CD4-positive, alpha-beta memory T cell (primary cell): ENCODE results near the gene PRSS57. TPM values are rescaled to one million over a fixed set of nuclear protein-coding genes. Genes with fewer than 3 reads are reported as not detected.
"Not testable (repeated sequence)": the region's sequence is repeated elsewhere in the genome, so short reads cannot be mapped to it uniquely, and the experiment has no call there.

Experiments
- CTCF ChIA-PET: fragments of 350-600 bp; sonication (Branson Sonifier 250); formaldehyde crosslinking; loops from one replicate; lab custom pipeline; 2021; ENCODE audit warnings: inconsistent platforms; ENCODE audit not compliant: partially characterized antibody; lab: Charles Lee
- POLR2A ChIA-PET: fragments of 350-600 bp; sonication (Branson Sonifier 250); formaldehyde crosslinking; loops from one replicate; lab custom pipeline; 2021; ENCODE audit not compliant: partially characterized antibody; lab: Charles Lee
- DNase-seq, 5 donors: peaks; one replicate each; pipeline versions ENCODE4 v3.0.0 to v3.0.0-alpha.2; 2020 to 2022; ENCODE audit warnings: mixed read lengths in 1 of 5
- H3K27ac ChIP-seq: one replicate; pipeline ENCODE4 v1.7.0; 2013; ENCODE audit warnings: low read depth, low read length
- H3K27me3 ChIP-seq: 2 replicates; pipeline ENCODE4 v1.7.0; 2013; ENCODE audit warnings: mild to moderate bottlenecking, low read length, moderate library complexity; ENCODE audit not compliant: insufficient read depth
- H3K36me3 ChIP-seq: 2 replicates; pipeline ENCODE4 v1.7.0; 2013; ENCODE audit warnings: mild to moderate bottlenecking, low read length, moderate library complexity; ENCODE audit not compliant: insufficient read depth
- H3K4me1 ChIP-seq: 2 replicates; pipeline ENCODE4 v1.7.0; 2013; ENCODE audit warnings: mild to moderate bottlenecking, low read length, moderate library complexity; ENCODE audit not compliant: insufficient read depth
- H3K4me3 ChIP-seq, 2 donors: one replicate each; pipeline ENCODE4 v1.7.0; 2013; ENCODE audit warnings: low read length in 2 of 2, mild to moderate bottlenecking in 1 of 2
- H3K9me3 ChIP-seq, 2 donors: one replicate each; pipeline ENCODE4 v1.7.0; 2013; ENCODE audit warnings: low read length in 2 of 2, control low read depth in 1 of 2; ENCODE audit not compliant: control insufficient read depth in 1 of 2
- H3K27ac Mint-ChIP-seq, 7 donors: one replicate each; pipeline ENCODE4 v1.8.0; 2020 to 2021; ENCODE audit warnings: mixed read lengths in 7 of 7, mild to moderate bottlenecking in 6 of 7, inconsistent platforms in 3 of 7, moderate library complexity in 3 of 7
- H3K27me3 Mint-ChIP-seq, 2 donors: one replicate each; pipeline ENCODE4 v1.8.0; 2020 to 2021; ENCODE audit warnings: mixed read lengths in 2 of 2
- H3K36me3 Mint-ChIP-seq, 2 donors: one replicate each; pipeline ENCODE4 v1.8.0; 2020 to 2021; ENCODE audit warnings: mixed read lengths in 2 of 2, inconsistent platforms in 1 of 2, mild to moderate bottlenecking in 1 of 2
- H3K4me1 Mint-ChIP-seq, 4 donors: one replicate each; pipeline ENCODE4 v1.8.0; 2020 to 2021; ENCODE audit warnings: mixed read lengths in 4 of 4, mild to moderate bottlenecking in 1 of 4
- H3K4me3 Mint-ChIP-seq, 8 donors: one replicate each; pipeline ENCODE4 v1.8.0; 2020 to 2021; ENCODE audit warnings: mixed read lengths in 8 of 8, mild to moderate bottlenecking in 7 of 8, moderate library complexity in 6 of 8, inconsistent platforms in 3 of 8
- H3K9me3 Mint-ChIP-seq, 8 donors: one replicate each; pipeline ENCODE4 v1.8.0; 2020 to 2021; ENCODE audit warnings: mixed read lengths in 8 of 8, mild to moderate bottlenecking in 5 of 8, inconsistent platforms in 3 of 8, moderate library complexity in 1 of 8
- intact Hi-C: fragments of 100-400 bp; cut with micrococcal nuclease; formaldehyde crosslinking; loops from one replicate; pipeline ENCODE4 v1.15.1; 2023
- polyA plus RNA-seq, 2 donors: library from polyadenylated mRNA; unstranded; fragments of 300-500 nt; fragmentation: Illumina TruSeq; gene quantifications; one replicate each; pipeline ENCODE4 v1.2.3, GENCODE V29; 2021
- total RNA-seq, 2 experiments: library from RNA; stranded (reverse); gene quantifications; one replicate each; pipeline ENCODE4 v1.2.3, GENCODE V29; 2021

The PRSS57 gene
- total and polyA plus RNA-seq, 4 experiments from 2014 or later = not detected

DNA sequence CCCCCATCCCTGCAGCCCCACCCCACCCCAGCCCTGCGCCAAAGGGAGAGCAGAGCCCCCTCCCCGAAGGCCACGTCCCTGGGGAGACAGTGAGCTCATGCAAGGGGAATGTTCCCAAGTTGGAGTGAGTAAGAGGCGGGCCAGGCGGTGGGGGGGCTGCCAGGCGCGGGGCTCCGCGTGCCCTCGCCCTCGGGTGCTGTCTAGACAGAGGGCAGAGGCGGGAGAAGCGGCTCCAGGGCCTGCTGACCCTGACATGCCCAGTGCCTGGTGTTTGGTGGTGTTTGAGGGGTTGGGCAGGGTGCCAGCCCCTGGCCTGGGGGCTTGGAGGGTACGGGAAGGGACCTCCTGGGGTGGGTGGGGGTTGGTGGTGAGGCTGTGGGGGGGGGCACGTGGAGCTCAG, 18.1 kb downstream of the PRSS57 start:
- H3K36me3 ChIP-seq = no peaks in the 10 kb centered on the region
- ChIA-PET CTCF (no interaction called here), POLR2A (interaction anchor here (0.6 to 5.2 kb wide), 5 partner anchors 14 to 592 kb away, joined by 3 to 33 read pairs (median 3); partner anchors contain the start of genes CIRBP and RNF126)
- no peaks in the 10 kb centered on the region for H3K9me3 ChIP-seq
- Mint-ChIP-seq H3K4me3 (no peak overlapping the region), H3K27me3 (peaks cover 15 to 17% of the 10 kb centered on the region in 2 donors), H3K9me3 (peaks cover 0 to 4% (median 0%) of the 10 kb centered on the region in 8 donors), H3K27ac (no peak overlapping the region), H3K36me3 (no peaks in the 10 kb centered on the region), H3K4me1 (peaks cover 0 to 11% (median 3%) of the 10 kb centered on the region in 4 donors)
- DNase-seq = peak in 1 of 5 donors; percentile 22
- H3K4me1 ChIP-seq = peaks cover 13% of the 10 kb centered on the region
- H3K27me3 ChIP-seq = peaks cover 5% of the 10 kb centered on the region
- intact Hi-C loops = no loop called here
- H3K4me3 ChIP-seq = no peak overlapping the region
- no peak overlapping the region for H3K27ac ChIP-seq

DNA sequence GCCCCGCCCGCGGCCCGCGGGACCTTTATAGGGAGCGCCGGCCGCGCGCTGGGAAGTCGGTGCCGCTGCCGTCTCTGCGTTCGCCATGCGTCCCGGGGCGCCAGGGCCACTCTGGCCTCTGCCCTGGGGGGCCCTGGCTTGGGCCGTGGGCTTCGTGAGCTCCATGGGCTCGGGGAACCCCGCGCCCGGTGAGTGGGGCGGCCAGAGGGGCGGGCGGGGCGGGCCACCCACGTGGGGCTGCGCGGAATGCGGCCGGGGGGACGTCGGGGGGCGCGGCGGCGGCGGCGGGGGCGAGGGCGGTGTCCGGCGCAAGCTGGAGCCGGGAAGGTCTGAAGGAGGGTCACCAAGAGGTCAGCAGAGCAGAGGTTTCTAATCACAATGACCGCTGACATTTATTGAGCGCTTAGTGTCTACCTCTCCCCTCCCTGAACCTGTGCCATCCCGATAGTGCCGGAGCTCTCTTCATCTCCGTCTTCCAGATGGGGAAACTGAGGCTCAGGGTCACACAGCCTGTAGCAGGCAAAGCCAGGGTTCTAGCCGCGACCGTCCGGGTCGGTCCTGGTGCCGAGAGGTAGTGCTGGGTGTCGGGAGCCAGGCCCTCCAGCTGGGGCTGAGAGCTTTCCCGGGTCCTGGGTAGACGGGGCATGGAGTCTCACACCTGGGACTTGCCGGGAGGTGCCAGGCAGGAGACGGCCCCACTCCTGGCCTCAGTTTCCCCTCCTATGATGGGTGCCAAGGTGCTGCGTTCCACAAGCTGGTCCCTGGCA, 18.7 kb downstream of the PRSS57 start, which contains the start of gene FSTL3:
Gene FSTL3, plus strand, starts transcription at position 54 of the 767 bp plus-strand sequence. Its CDS starts 32 bp downstream, at position 86.
- peaks cover 0 to 4% (median 0%) of the 10 kb centered on the region in 8 donors for H3K9me3 Mint-ChIP-seq
- no peak within 1 kb of the TSS for H3K4me3 ChIP-seq
- no peaks in the 10 kb centered on the region for H3K9me3 ChIP-seq
- peak within 1 kb of the TSS in 5 of 8 donors; percentile 15 to 70 (median 51) for H3K4me3 Mint-ChIP-seq
- H3K36me3 ChIP-seq = no peaks in the 10 kb centered on the region
- ChIA-PET CTCF (no interaction called here), POLR2A (interaction anchor here (0.7 to 5.2 kb wide), 5 partner anchors 13 to 92 kb away, joined by 3 to 33 read pairs (median 3); partner anchors contain the start of gene RNF126)
- H3K27ac Mint-ChIP-seq = peak within 1 kb of the TSS in 1 of 7 donors; percentile 75
- H3K27me3 ChIP-seq = peaks cover 5% of the 10 kb centered on the region
- no peaks in the 10 kb centered on the region for H3K36me3 Mint-ChIP-seq
- H3K27ac ChIP-seq = no peak within 1 kb of the TSS
- DNase-seq = peak in 1 of 5 donors; percentile 35
- peaks cover 12% of the 10 kb centered on the region for H3K4me1 ChIP-seq
- H3K4me1 Mint-ChIP-seq = peaks cover 0 to 11% (median 3%) of the 10 kb centered on the region in 4 donors
- peaks cover 15 to 17% of the 10 kb centered on the region in 2 donors for H3K27me3 Mint-ChIP-seq
- intact Hi-C loops = no loop called here

DNA sequence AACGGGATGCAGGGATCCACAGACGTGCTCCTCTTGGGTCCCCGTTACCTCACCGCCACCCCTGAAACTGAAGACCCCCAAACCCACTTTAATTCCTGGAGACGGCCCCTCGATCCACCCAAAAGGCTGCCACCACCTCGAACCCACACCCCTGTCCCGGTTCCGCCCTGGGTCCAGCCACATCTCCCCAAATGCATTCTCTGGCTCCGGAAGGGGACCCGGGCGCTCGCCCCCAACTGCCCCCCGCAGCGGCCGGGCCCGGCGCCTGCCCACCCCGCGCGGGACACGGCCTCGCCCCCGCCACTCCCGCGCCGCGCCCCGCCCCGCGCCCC, 19.3 kb downstream of the PRSS57 start:
- H3K4me3 ChIP-seq = no peak overlapping the region
- H3K4me1 ChIP-seq = peaks cover 7% of the 10 kb centered on the region
- H3K36me3 Mint-ChIP-seq = no peaks in the 10 kb centered on the region
- H3K4me1 Mint-ChIP-seq = peaks cover 0 to 11% (median 3%) of the 10 kb centered on the region in 4 donors
- no peaks in the 10 kb centered on the region for H3K36me3 ChIP-seq
- peaks cover 5% of the 10 kb centered on the region for H3K27me3 ChIP-seq
- ChIA-PET CTCF (interaction anchor here (1.0 kb wide), 1 partner anchor 88 kb away, joined by 4 read pairs; no protein-coding TSS in a partner anchor), POLR2A (interaction anchor here (1.0 to 1.1 kb wide), 2 partner anchors 13 to 101 kb away, joined by 3 read pairs; partner anchors contain the start of gene RNF126)
- H3K9me3 ChIP-seq = no peaks in the 10 kb centered on the region
- H3K27me3 Mint-ChIP-seq = peaks cover 15 to 17% of the 10 kb centered on the region in 2 donors
- H3K27ac Mint-ChIP-seq = no peak overlapping the region
- peak overlapping the region in 1 of 8 donors; percentile 51 for H3K4me3 Mint-ChIP-seq
- intact Hi-C loops = no loop called here
- DNase-seq = no peak
- no peak overlapping the region for H3K27ac ChIP-seq
- H3K9me3 Mint-ChIP-seq = peaks cover 0 to 4% (median 0%) of the 10 kb centered on the region in 8 donors

GRCh38 chr19:674282-675151, 20.7 kb downstream of the PRSS57 start:
- H3K27me3 ChIP-seq = peaks cover 5% of the 10 kb centered on the region
- Mint-ChIP-seq H3K27ac (peak overlapping the region in 2 of 7 donors; percentile 35 to 75), H3K4me3 (no peak overlapping the region), H3K36me3 (no peaks in the 10 kb centered on the region), H3K4me1 (peaks cover 0 to 6% (median 3%) of the 10 kb centered on the region in 4 donors), H3K27me3 (peaks cover 15 to 17% of the 10 kb centered on the region in 2 donors), H3K9me3 (no peaks in the 10 kb centered on the region)
- H3K36me3 ChIP-seq = no peaks in the 10 kb centered on the region
- H3K9me3 ChIP-seq = no peaks in the 10 kb centered on the region
- DNase-seq = peak in 1 of 5 donors; percentile 37
- peaks cover 6% of the 10 kb centered on the region for H3K4me1 ChIP-seq
- no peak overlapping the region for H3K27ac ChIP-seq
- intact Hi-C loops = no loop called here
- no peak overlapping the region for H3K4me3 ChIP-seq
- POLR2A ChIA-PET = interaction anchor here (0.5 kb wide), 1 partner anchor 8 kb away, joined by 3 read pairs; no protein-coding TSS in a partner anchor
- CTCF ChIA-PET = no interaction called here

DNA sequence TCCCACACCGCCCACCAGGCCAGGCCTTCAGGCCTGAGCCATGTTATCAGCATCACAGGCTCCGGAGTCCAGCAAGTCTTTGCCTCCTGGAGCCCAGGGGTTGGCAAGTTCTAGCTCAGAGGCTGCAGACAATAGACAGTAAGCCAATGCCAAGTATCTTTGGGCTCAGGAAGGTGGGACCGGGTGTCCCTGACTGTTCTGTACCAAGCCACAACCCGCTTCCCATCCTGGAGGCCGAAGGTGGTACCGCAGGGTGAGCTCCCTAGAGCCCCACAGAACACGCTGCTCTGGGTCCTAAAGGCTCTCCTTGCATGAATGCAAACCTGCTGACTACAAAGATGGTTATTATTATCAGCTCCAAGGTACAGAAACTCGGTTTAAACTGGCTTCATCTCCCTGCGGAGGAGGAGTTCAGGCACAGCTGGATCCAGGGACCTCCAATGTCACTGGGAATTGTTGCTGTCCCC, 24.6 kb downstream of the PRSS57 start:
- no peak overlapping the region for H3K4me3 Mint-ChIP-seq
- H3K27me3 Mint-ChIP-seq = peaks cover 11 to 20% of the 10 kb centered on the region in 2 donors
- no peak overlapping the region for H3K27ac Mint-ChIP-seq
- H3K36me3 ChIP-seq = no peaks in the 10 kb centered on the region
- H3K27ac ChIP-seq = no peak overlapping the region
- POLR2A ChIA-PET = interaction anchor here (0.8 kb wide), 1 partner anchor 9 kb away, joined by 3 read pairs; no protein-coding TSS in a partner anchor
- no peaks in the 10 kb centered on the region for H3K9me3 ChIP-seq
- H3K36me3 Mint-ChIP-seq = no peaks in the 10 kb centered on the region
- no peak overlapping the region for H3K4me3 ChIP-seq
- CTCF ChIA-PET = no interaction called here
- peaks cover 2% of the 10 kb centered on the region for H3K27me3 ChIP-seq
- no peaks in the 10 kb centered on the region for H3K4me1 ChIP-seq
- intact Hi-C loops = no loop called here
- H3K9me3 Mint-ChIP-seq = peaks cover 0 to 7% (median 0%) of the 10 kb centered on the region in 8 donors
- H3K4me1 Mint-ChIP-seq = peaks cover 0 to 6% (median 2%) of the 10 kb centered on the region in 4 donors
- peak in 1 of 5 donors; percentile 25 for DNase-seq

DNA sequence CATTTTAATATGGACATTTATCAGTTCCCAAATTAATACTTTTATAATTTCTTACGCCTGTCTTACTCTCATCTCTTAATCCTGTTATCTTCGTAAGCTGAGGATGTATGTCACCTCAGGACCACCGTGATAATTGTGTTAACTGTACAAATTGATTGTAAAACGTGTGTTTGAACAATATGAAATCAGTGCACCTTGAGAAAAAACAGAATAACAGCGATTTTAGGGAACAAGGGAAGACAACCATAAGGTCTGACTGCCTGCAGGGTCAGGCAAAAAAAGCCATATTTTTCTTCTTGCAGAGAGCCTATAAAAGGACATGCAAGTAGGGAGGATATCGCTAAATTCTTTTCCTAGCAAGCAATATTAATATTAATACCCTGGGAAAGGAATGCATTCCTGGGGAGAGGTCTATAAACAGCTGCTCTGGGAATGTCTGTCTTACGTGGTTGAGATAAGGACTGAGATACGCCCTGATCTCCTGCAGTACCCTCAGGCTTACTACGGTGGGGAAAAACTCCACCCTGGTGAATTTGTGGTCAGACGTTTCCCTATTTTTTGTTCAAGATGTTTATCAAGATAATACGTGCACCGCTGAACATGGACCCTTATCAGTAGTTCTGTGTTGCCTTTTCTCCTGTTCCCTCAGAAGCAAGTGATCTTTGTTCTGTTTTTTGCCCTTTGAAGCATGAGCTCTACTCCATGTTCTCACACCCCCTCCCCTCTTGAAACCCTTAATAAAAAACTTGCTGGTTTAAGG, 26.4 kb downstream of the PRSS57 start:
- H3K4me3 ChIP-seq, H3K36me3 ChIP-seq, H3K27me3 ChIP-seq, H3K27ac ChIP-seq, DNase-seq, H3K9me3 ChIP-seq, H3K27me3 Mint-ChIP-seq, H3K4me3 Mint-ChIP-seq, intact Hi-C loops, H3K9me3 Mint-ChIP-seq, H3K36me3 Mint-ChIP-seq, CTCF ChIA-PET: not testable (repeated sequence)
- peaks cover 0 to 14% (median 8%) of the 10 kb centered on the region in 4 donors for H3K4me1 Mint-ChIP-seq
- H3K27ac Mint-ChIP-seq = peak overlapping the region in 1 of 7 donors; percentile 14
- peaks cover 12% of the 10 kb centered on the region for H3K4me1 ChIP-seq
- POLR2A ChIA-PET = interaction anchor here (1.2 kb wide), 1 partner anchor 128 kb away, joined by 4 read pairs; no protein-coding TSS in a partner anchor
